Kidney epithelial cell (primary cell): ENCODE results near the gene ABCA2. TPM values are rescaled to one million over a fixed set of nuclear protein-coding genes. Genes with fewer than 3 reads are reported as not detected.

Experiments used
- DNase-seq: peaks from one replicate; pipeline ENCODE4 v3.0.0-alpha.2; 2010; ENCODE audit warnings: low read depth
- H3K27me3 ChIP-seq: 2 replicates; pipeline ENCODE4 v1.6.0; 2011; ENCODE audit warnings: low read length; ENCODE audit not compliant: control insufficient read depth, insufficient read depth
- H3K36me3 ChIP-seq: 2 replicates; pipeline ENCODE4 v1.5.1; 2011; ENCODE audit warnings: low read length; ENCODE audit not compliant: control insufficient read depth, insufficient read depth
- H3K4me3 ChIP-seq: 2 replicates; pipeline ENCODE4 v1.5.1; 2011; ENCODE audit warnings: low read depth, mild to moderate bottlenecking, control low read depth, low read length
- CTCF ChIP-seq: IDR thresholded peaks from 2 replicates; pipeline ENCODE4 v1.5.1; 2011; ENCODE audit warnings: mild to moderate bottlenecking, moderate library complexity, low read length, control low read depth, inconsistent platforms; ENCODE audit not compliant: insufficient read depth, poor library complexity, severe bottlenecking
- total RNA-seq: library from RNA; depleted of rRNA; stranded (reverse); fragments of >200 nt; gene quantifications from 2 replicates; pipeline ENCODE4 v1.2.3, GENCODE V29; 2015

Gene ABCA2
- total RNA-seq, 1 donor from 2014 or later = 5.3 TPM

DNA sequence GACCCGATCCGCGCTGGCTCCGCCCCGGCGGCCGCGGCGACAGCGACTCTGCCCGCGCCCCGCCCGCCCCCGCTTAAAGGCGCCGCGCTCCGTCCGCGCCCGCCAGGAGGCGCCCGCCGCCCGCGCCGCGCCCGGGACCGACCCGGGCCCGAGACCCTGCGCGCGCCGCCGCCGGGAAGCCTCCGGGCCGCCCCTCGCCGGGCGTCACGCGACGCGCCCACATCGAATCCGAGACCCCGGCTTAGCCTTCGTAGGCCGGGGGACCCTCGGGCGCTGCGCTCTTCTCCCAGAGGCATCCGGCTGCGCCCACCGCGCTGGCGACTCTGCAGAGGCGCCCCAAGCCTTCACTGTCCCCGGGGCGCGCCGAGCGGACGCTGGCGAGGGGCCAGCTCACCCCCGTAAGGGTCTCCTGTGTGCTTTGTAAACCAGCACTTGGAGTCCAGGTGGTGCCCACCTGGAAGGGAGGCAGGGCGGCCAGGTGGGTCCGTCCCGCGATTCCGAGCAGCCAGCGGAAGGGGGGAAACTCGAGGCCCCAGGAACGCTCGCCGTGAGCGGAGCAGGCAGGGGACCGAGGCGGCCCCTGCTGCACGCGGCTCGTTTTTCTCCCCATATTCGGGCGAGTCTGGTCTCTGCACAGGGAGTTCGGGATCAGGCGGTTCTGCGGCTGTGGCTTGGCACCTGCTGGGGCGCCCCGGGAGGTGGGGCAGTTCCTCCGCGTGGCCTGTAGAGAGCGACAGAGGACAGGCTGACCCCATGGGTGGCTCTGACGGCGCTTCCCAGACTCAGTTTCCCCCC is 423 bp upstream of the ABCA2 start:
- no peak for DNase-seq
- peak overlapping the region; percentile 36 for H3K4me3 ChIP-seq
- no peaks in the 10 kb centered on the region for H3K36me3 ChIP-seq
- TF ChIP-seq CTCF = peak; percentile 56
- H3K27me3 ChIP-seq = peaks cover 4% of the 10 kb centered on the region

GRCh38 chr9:137026828-137027227 is 1.2 kb downstream of the ABCA2 start:
- no peak for TF ChIP-seq CTCF
- peaks cover 2% of the 10 kb centered on the region for H3K36me3 ChIP-seq
- no peak overlapping the region for H3K4me3 ChIP-seq
- peaks cover 4% of the 10 kb centered on the region for H3K27me3 ChIP-seq
- no peak for DNase-seq

- Histone ChIP-seq H3K4me3 (no peak overlapping the region), H3K27me3 (peaks cover 2% of the 10 kb centered on the region), H3K36me3 (peaks cover 2% of the 10 kb centered on the region)
- DNase-seq = no peak
- no peak for TF ChIP-seq CTCF
Observed at GRCh38 chr9:137026384-137026783, 1.7 kb downstream of the ABCA2 start.

DNA sequence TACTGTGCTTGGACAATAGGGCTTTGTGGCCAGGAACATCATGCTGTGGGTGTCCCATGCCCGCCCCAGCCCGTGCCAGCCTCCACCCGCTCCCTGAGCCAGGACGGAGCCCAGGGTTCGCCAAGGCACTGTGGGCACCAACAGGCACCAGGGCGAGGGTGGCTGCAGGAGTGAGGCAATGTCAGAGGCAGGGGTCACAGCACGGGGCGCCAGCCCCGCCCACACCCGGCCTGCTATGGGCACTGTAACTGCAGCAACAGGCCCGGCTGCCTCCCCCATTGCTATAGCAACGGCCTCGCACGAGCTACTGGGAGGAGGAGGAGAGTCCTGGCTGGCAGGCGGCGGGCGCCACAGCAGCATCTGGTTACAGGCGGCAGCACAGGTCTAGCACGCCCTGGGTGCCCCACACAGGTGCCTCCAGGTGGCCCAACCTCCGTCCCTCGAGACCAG is 2.5 kb downstream of the ABCA2 start:
- Histone ChIP-seq H3K36me3 (peaks cover 2% of the 10 kb centered on the region), H3K27me3 (peaks cover 2% of the 10 kb centered on the region), H3K4me3 (no peak overlapping the region)
- DNase-seq = no peak
- TF ChIP-seq CTCF = peak; percentile 10

- peaks cover 2% of the 10 kb centered on the region for H3K27me3 ChIP-seq
- no peak for TF ChIP-seq CTCF
- no peak for DNase-seq
- no peak overlapping the region for H3K4me3 ChIP-seq
- peaks cover 2% of the 10 kb centered on the region for H3K36me3 ChIP-seq
Observed at GRCh38 chr9:137023583-137023991, 4.5 kb downstream of the ABCA2 start.

DNA sequence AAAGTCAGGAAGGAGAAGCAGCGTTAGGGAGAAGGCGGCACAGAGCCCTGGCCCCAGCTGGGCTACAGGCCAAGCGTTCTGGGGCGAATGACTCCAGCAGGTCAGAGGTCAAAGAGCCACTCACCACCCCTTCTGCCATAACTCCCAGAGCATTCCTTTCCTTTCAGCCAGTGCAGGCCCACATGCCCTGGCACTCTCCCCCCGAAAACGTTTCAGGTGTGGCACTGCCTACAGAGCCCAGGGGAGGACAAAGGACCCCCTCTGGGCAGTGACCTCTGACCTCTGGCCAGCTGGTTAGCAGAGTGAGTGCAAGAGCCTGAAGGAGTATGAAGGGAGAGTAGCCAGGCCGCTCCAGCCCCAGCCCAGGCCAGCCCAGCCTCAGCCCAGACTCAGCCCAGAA is 4.9 kb downstream of the ABCA2 start:
- Histone ChIP-seq H3K36me3 (peaks cover 2% of the 10 kb centered on the region), H3K27me3 (peaks cover 2% of the 10 kb centered on the region), H3K4me3 (no peak overlapping the region)
- DNase-seq = no peak
- no peak for TF ChIP-seq CTCF
